Peyer's patch (tissue), 4 donors: ENCODE measurements around the gene PLXNB2. TPM values are rescaled to one million over a fixed set of nuclear protein-coding genes. Genes with fewer than 3 reads are reported as not detected.
"Not testable (repeated sequence)": the region's sequence is repeated elsewhere in the genome, so short reads cannot be mapped to it uniquely, and the experiment has no call there.

ENCODE experiments used
- DNase-seq, 3 donors: peaks; one replicate each; pipeline ENCODE4 v3.0.0-alpha.2; 2017 to 2019
- H3K27ac ChIP-seq, 4 donors: fragments of 200-600 bp; sonication (generic); one replicate each; pipeline ENCODE4 v1.5.1; 2016 to 2019
- H3K27me3 ChIP-seq, 2 donors: fragments of 200-600 bp; sonication (generic); one replicate each; pipeline ENCODE4 v1.5.1; 2019
- H3K36me3 ChIP-seq, 3 donors: fragments of 200-600 bp; sonication (generic); one replicate each; pipeline ENCODE4 v1.5.1; 2016 to 2019
- H3K4me1 ChIP-seq, 4 donors: fragments of 200-600 bp; sonication (generic); one replicate each; pipeline ENCODE4 v1.5.1; 2016 to 2019
- H3K4me3 ChIP-seq, 4 donors: fragments of 200-600 bp; sonication (generic); 1 replicate in 3 of 4; 2 replicates in 1 of 4; pipeline ENCODE4 v1.5.1; 2016 to 2019; ENCODE audit warnings: mild to moderate bottlenecking in 1 of 4
- H3K9me3 ChIP-seq, 4 donors: fragments of 200-600 bp; sonication (generic); one replicate each; pipeline ENCODE4 v1.5.1; 2016 to 2019; ENCODE audit warnings: mild to moderate bottlenecking in 1 of 4
- CTCF ChIP-seq, 6 experiments: fragments of 450-650 bp in 4 of 6; fragments of 200-600 bp in 2 of 6; sonication (generic) in 1 of 6; IDR thresholded peaks; one replicate each; pipeline ENCODE4 v1.5.1; 2017 to 2019; ENCODE audit warnings: antibody characterized with exemption in 6 of 6, mild to moderate bottlenecking in 3 of 6, moderate library complexity in 1 of 6
- POLR2A ChIP-seq, 2 donors: fragments of 450-650 bp; IDR thresholded peaks; one replicate each; pipeline ENCODE4 v1.5.1; 2017; ENCODE audit warnings: antibody characterized with exemption in 2 of 2, mild to moderate bottlenecking in 2 of 2, moderate library complexity in 2 of 2
- total RNA-seq, 4 donors: library from RNA; depleted of rRNA; stranded (reverse); fragments of >200 nt; gene quantifications; one replicate each; pipeline ENCODE4 v1.1.0, GENCODE V29; 2016

The PLXNB2 gene
- total RNA-seq, 4 donors from 2014 or later = 182 to 597 (median 307) TPM

GRCh38 chr22:50339945-50340879, 32.8 kb upstream of the PLXNB2 start:
- no peaks in the 10 kb centered on the region for H3K9me3 ChIP-seq
- no peak for DNase-seq
- H3K36me3 ChIP-seq = no peaks in the 10 kb centered on the region
- no peak overlapping the region for H3K4me3 ChIP-seq
- H3K27ac ChIP-seq = no peak overlapping the region
- H3K4me1 ChIP-seq = peaks cover 0 to 7% (median 2%) of the 10 kb centered on the region in 4 donors
- no peaks in the 10 kb centered on the region for H3K27me3 ChIP-seq
- TF ChIP-seq CTCF (IDR thresholded peaks at IDR 0.05) (no peak), POLR2A (IDR thresholded peaks at IDR 0.05) (no peak)

- no peak overlapping the region for H3K27ac ChIP-seq
- H3K4me3 ChIP-seq = no peak overlapping the region
- no peaks in the 10 kb centered on the region for H3K27me3 ChIP-seq
- no peak for DNase-seq
- no peaks in the 10 kb centered on the region for H3K36me3 ChIP-seq
- peaks cover 0 to 7% (median 2%) of the 10 kb centered on the region in 4 donors for H3K4me1 ChIP-seq
- TF ChIP-seq CTCF (IDR thresholded peaks at IDR 0.05) = no peak
- TF ChIP-seq POLR2A (IDR thresholded peaks at IDR 0.05) = no peak
- H3K9me3 ChIP-seq = no peaks in the 10 kb centered on the region
These were observed 31.5 kb upstream of the PLXNB2 start for GRCh38 chr22:50338860-50339462.

GRCh38 chr22:50338042-50338573, 30.7 kb upstream of the PLXNB2 start:
- no peak overlapping the region for H3K4me3 ChIP-seq
- no peak for TF ChIP-seq POLR2A (IDR thresholded peaks at IDR 0.05)
- H3K27ac ChIP-seq = no peak overlapping the region
- no peak for DNase-seq
- H3K4me1 ChIP-seq = peaks cover 0 to 7% (median 2%) of the 10 kb centered on the region in 4 donors
- H3K9me3 ChIP-seq = no peaks in the 10 kb centered on the region
- H3K36me3 ChIP-seq = no peaks in the 10 kb centered on the region
- no peaks in the 10 kb centered on the region for H3K27me3 ChIP-seq

- no peaks in the 10 kb centered on the region for H3K9me3 ChIP-seq
- no peak for TF ChIP-seq POLR2A (IDR thresholded peaks at IDR 0.05)
- TF ChIP-seq CTCF (IDR thresholded peaks at IDR 0.05) = no peak
- no peak overlapping the region for H3K4me3 ChIP-seq
- no peak overlapping the region for H3K27ac ChIP-seq
- DNase-seq = no peak
- no peaks in the 10 kb centered on the region for H3K36me3 ChIP-seq
- peaks cover 0 to 5% (median 2%) of the 10 kb centered on the region in 4 donors for H3K4me1 ChIP-seq
- H3K27me3 ChIP-seq = no peaks in the 10 kb centered on the region
These were observed 30.0 kb upstream of the PLXNB2 start for GRCh38 chr22:50337262-50338041.

GRCh38 chr22:50334433-50334832, 27.0 kb upstream of the PLXNB2 start:
- not testable (repeated sequence) for H3K9me3 ChIP-seq, H3K27me3 ChIP-seq, H3K36me3 ChIP-seq, H3K4me1 ChIP-seq, H3K4me3 ChIP-seq
- H3K27ac ChIP-seq = peak overlapping the region in 2 of 4 donors; percentile 76 to 79
- DNase-seq = peak in 2 of 3 donors; percentile 76 to 80

- no peaks in the 10 kb centered on the region for H3K27me3 ChIP-seq
- no peak overlapping the region for H3K27ac ChIP-seq
- TF ChIP-seq POLR2A (IDR thresholded peaks at IDR 0.05) = no peak
- no peaks in the 10 kb centered on the region for H3K9me3 ChIP-seq
- DNase-seq = no peak
- peaks cover 0 to 13% (median 5%) of the 10 kb centered on the region in 4 donors for H3K4me1 ChIP-seq
- H3K4me3 ChIP-seq = no peak overlapping the region
- H3K36me3 ChIP-seq = no peaks in the 10 kb centered on the region
These were observed 21.8 kb upstream of the PLXNB2 start for GRCh38 chr22:50329236-50329635.
